ENCODE measurements around the gene NPW.

NPW gene

DNA sequence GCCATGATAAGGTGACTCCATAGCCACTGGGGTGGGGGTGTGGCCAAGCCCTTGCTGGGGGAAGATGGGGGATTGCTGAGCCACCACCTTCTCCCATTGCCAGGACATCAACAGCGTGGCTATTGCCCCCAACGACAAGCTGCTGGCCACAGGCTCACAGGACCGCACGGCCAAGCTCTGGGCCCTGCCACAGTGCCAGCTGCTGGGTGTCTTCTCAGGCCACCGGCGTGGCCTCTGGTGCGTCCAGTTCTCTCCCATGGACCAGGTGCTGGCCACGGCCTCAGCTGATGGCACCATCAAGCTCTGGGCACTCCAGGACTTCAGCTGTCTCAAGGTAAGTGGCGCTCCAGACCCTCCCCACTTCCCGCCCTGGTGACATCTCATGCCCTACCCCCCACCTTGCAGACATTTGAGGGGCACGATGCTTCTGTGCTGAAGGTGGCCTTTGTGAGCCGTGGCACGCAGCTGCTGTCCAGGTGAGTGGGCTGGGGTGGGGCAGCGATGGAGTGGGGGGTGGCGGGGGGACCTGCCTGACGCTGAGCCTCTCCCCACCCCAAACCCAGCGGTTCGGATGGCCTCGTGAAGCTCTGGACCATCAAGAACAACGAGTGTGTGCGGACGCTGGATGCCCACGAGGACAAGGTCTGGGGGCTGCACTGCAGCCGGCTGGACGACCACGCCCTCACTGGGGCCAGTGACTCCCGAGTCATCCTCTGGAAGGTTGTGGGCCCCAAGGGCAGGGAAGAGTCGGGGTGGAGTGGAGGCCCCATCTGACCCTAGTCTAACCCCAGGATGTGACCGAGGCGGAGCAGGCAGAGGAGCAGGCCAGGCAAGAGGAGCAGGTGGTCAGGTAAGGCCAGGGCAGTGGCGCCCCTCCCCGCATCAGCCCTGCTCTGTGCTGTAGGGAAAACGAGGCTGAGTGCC is 42.4 kb upstream of the NPW start:
- H3K36me3 ChIP-seq (replicated peaks in 1 of 2; ENCODE audit: control insufficient read depth in 2 of 2, insufficient read depth in 2 of 2, low read length in 2 of 2): peaks cover 31 to 47% of the 10 kb centered on the region in 2 donors
- no peak overlapping the region for H3K4me3 ChIP-seq (ENCODE audit: low read length in 2 of 2)
- H2BK15ac ChIP-seq (ENCODE audit: low read length): no peak overlapping the region
- peaks cover 10 to 23% of the 10 kb centered on the region in 2 donors for H3K4me1 ChIP-seq (ENCODE audit: control insufficient read depth in 2 of 2, insufficient read depth in 1 of 2, low read depth in 1 of 2, low read length in 2 of 2)
- no peak overlapping the region for H4K8ac ChIP-seq (ENCODE audit: low read depth, low read length)
- H3K4ac ChIP-seq (ENCODE audit: low read length): no peak overlapping the region
- no CpG with 5 or more reads among the region's 33 CpGs for WGBS, 2 donors (ENCODE audit: extremely low coverage in 2 of 2, insufficient read length in 2 of 2, insufficient replicate concordance in 1 of 2)
- peaks cover 0 to 42% (median 18%) of the 10 kb centered on the region in 3 experiments for H3K27me3 ChIP-seq (ENCODE audit: control insufficient read depth in 3 of 3, insufficient read depth in 3 of 3, low read depth in 1 of 3, low read length in 3 of 3)
- H3K18ac ChIP-seq (ENCODE audit: low read length): no peak overlapping the region
- no peak overlapping the region for H2BK120ac ChIP-seq (ENCODE audit: low read depth, low read length)
- peak overlapping the region; percentile 43 for H3K23ac ChIP-seq (ENCODE audit: low read depth, low read length, poor library complexity)
- H2AFZ ChIP-seq (ENCODE audit: low read length): no peak overlapping the region
- no peak overlapping the region for H2BK5ac ChIP-seq (ENCODE audit: low read length)
- no peak overlapping the region for H3K27ac ChIP-seq (replicated peaks; ENCODE audit: low read length)
- no peak for DNase-seq (ENCODE audit: low spot score)
- H2AK5ac ChIP-seq (ENCODE audit: low read depth, low read length): no peak overlapping the region
- H3K14ac ChIP-seq (ENCODE audit: low read length): no peak overlapping the region
- no peak overlapping the region for H4K91ac ChIP-seq (ENCODE audit: low read depth, low read length, poor library complexity)
- H3K79me1 ChIP-seq (ENCODE audit: low read depth, low read length): peaks cover 18% of the 10 kb centered on the region
- no peaks in the 10 kb centered on the region for H3K9me3 ChIP-seq (replicated peaks in 1 of 2; ENCODE audit: control insufficient read depth in 2 of 2, insufficient read depth in 1 of 2, low read depth in 1 of 2, low read length in 2 of 2)
- H3K4me2 ChIP-seq (ENCODE audit: insufficient read depth, low read length, poor library complexity, severe bottlenecking): no peak overlapping the region
- H2BK12ac ChIP-seq (ENCODE audit: low read length): no peak overlapping the region
- H3K9ac ChIP-seq (ENCODE audit: low read depth, low read length, poor library complexity): peak overlapping the region; percentile 50

DNA sequence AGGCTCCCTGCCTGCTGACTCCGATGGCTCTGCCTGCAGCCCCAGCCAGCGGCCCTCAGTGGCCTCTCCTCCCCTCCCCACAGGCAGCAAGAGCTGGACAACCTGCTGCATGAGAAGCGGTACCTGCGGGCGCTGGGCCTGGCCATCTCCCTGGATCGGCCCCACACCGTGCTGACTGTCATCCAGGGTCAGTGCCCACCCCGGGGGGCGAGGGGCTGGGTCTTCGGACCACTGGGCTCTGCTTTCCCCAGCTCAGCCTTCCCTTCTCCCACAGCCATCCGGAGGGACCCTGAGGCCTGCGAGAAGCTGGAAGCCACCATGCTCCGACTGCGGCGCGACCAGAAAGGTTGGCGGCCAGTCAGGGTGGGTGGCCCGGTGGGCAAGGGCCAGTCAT is 41.7 kb upstream of the NPW start:
- no peak for DNase-seq (ENCODE audit: low spot score)
- Histone ChIP-seq H3K27me3 (ENCODE audit: control insufficient read depth in 3 of 3, insufficient read depth in 3 of 3, low read depth in 1 of 3, low read length in 3 of 3) (peaks cover 0 to 48% (median 18%) of the 10 kb centered on the region in 3 experiments), H2AFZ (ENCODE audit: low read length) (no peak overlapping the region), H3K4me1 (ENCODE audit: control insufficient read depth in 2 of 2, insufficient read depth in 1 of 2, low read depth in 1 of 2, low read length in 2 of 2) (peaks cover 10 to 22% of the 10 kb centered on the region in 2 donors), H3K4me2 (ENCODE audit: insufficient read depth, low read length, poor library complexity, severe bottlenecking) (no peak overlapping the region), H2BK5ac (ENCODE audit: low read length) (no peak overlapping the region), H3K18ac (ENCODE audit: low read length) (no peak overlapping the region), H3K9ac (ENCODE audit: low read depth, low read length, poor library complexity) (peak overlapping the region; percentile 50), H3K27ac (replicated peaks; ENCODE audit: low read length) (no peak overlapping the region), H2BK12ac (ENCODE audit: low read length) (no peak overlapping the region), H3K36me3 (replicated peaks in 1 of 2; ENCODE audit: control insufficient read depth in 2 of 2, insufficient read depth in 2 of 2, low read length in 2 of 2) (peaks cover 31 to 47% of the 10 kb centered on the region in 2 donors), H3K9me3 (replicated peaks in 1 of 2; ENCODE audit: control insufficient read depth in 2 of 2, insufficient read depth in 1 of 2, low read depth in 1 of 2, low read length in 2 of 2) (no peaks in the 10 kb centered on the region), H2BK120ac (ENCODE audit: low read depth, low read length) (no peak overlapping the region), H2BK15ac (ENCODE audit: low read length) (no peak overlapping the region), H3K23ac (ENCODE audit: low read depth, low read length, poor library complexity) (peak overlapping the region; percentile 43), H3K4me3 (ENCODE audit: low read length in 2 of 2) (no peak overlapping the region), H3K4ac (ENCODE audit: low read length) (no peak overlapping the region), H3K79me1 (ENCODE audit: low read depth, low read length) (peaks cover 12% of the 10 kb centered on the region), H4K91ac (ENCODE audit: low read depth, low read length, poor library complexity) (no peak overlapping the region), H2AK5ac (ENCODE audit: low read depth, low read length) (no peak overlapping the region), H4K8ac (ENCODE audit: low read depth, low read length) (no peak overlapping the region), H3K14ac (ENCODE audit: low read length) (no peak overlapping the region)
- no CpG with 5 or more reads among the region's 18 CpGs for WGBS, 2 donors (ENCODE audit: extremely low coverage in 2 of 2, insufficient read length in 2 of 2, insufficient replicate concordance in 1 of 2)

GRCh38 chr16:1978476-1979120 is 41.0 kb upstream of the NPW start:
- Histone ChIP-seq H2BK12ac (ENCODE audit: low read length) (peak overlapping the region; percentile 90), H3K9me3 (replicated peaks in 1 of 2; ENCODE audit: control insufficient read depth in 2 of 2, insufficient read depth in 1 of 2, low read depth in 1 of 2, low read length in 2 of 2) (no peaks in the 10 kb centered on the region), H3K9ac (ENCODE audit: low read depth, low read length, poor library complexity) (peak overlapping the region; percentile 21), H3K4ac (ENCODE audit: low read length) (no peak overlapping the region), H3K14ac (ENCODE audit: low read length) (no peak overlapping the region), H4K8ac (ENCODE audit: low read depth, low read length) (no peak overlapping the region), H3K4me1 (ENCODE audit: control insufficient read depth in 2 of 2, insufficient read depth in 1 of 2, low read depth in 1 of 2, low read length in 2 of 2) (peaks cover 10 to 24% of the 10 kb centered on the region in 2 donors), H2BK120ac (ENCODE audit: low read depth, low read length) (no peak overlapping the region), H2AK5ac (ENCODE audit: low read depth, low read length) (peak overlapping the region; percentile 75), H3K27me3 (ENCODE audit: control insufficient read depth in 3 of 3, insufficient read depth in 3 of 3, low read depth in 1 of 3, low read length in 3 of 3) (peaks cover 0 to 50% (median 18%) of the 10 kb centered on the region in 3 experiments), H3K4me2 (ENCODE audit: insufficient read depth, low read length, poor library complexity, severe bottlenecking) (no peak overlapping the region), H3K79me1 (ENCODE audit: low read depth, low read length) (peaks cover 12% of the 10 kb centered on the region), H3K23ac (ENCODE audit: low read depth, low read length, poor library complexity) (peak overlapping the region; percentile 99), H3K18ac (ENCODE audit: low read length) (no peak overlapping the region), H4K91ac (ENCODE audit: low read depth, low read length, poor library complexity) (no peak overlapping the region), H2AFZ (ENCODE audit: low read length) (no peak overlapping the region), H2BK5ac (ENCODE audit: low read length) (no peak overlapping the region), H3K4me3 (ENCODE audit: low read length in 2 of 2) (no peak overlapping the region), H3K27ac (replicated peaks; ENCODE audit: low read length) (no peak overlapping the region), H2BK15ac (ENCODE audit: low read length) (no peak overlapping the region), H3K36me3 (replicated peaks in 1 of 2; ENCODE audit: control insufficient read depth in 2 of 2, insufficient read depth in 2 of 2, low read length in 2 of 2) (peaks cover 31 to 47% of the 10 kb centered on the region in 2 donors)
- WGBS, 2 donors (ENCODE audit: extremely low coverage in 2 of 2, insufficient read length in 2 of 2, insufficient replicate concordance in 1 of 2): no CpG with 5 or more reads among the region's 37 CpGs
- no peak for DNase-seq (ENCODE audit: low spot score)
